ENCODE results near the gene NANOS1.

NANOS1 gene

GRCh38 chr10:119023553-119023868 is 6.0 kb upstream of the NANOS1 start:
- no peak overlapping the region for H2AFZ ChIP-seq (ENCODE audit: low read depth, low read length)
- no peaks in the 10 kb centered on the region for H3K9me3 ChIP-seq (ENCODE audit: insufficient read depth, low read length)
- no peak overlapping the region for H3K4me2 ChIP-seq (ENCODE audit: low read length)
- no peak overlapping the region for H3K27ac ChIP-seq (ENCODE audit: low read length)
- TF ChIP-seq, protein P1, sequence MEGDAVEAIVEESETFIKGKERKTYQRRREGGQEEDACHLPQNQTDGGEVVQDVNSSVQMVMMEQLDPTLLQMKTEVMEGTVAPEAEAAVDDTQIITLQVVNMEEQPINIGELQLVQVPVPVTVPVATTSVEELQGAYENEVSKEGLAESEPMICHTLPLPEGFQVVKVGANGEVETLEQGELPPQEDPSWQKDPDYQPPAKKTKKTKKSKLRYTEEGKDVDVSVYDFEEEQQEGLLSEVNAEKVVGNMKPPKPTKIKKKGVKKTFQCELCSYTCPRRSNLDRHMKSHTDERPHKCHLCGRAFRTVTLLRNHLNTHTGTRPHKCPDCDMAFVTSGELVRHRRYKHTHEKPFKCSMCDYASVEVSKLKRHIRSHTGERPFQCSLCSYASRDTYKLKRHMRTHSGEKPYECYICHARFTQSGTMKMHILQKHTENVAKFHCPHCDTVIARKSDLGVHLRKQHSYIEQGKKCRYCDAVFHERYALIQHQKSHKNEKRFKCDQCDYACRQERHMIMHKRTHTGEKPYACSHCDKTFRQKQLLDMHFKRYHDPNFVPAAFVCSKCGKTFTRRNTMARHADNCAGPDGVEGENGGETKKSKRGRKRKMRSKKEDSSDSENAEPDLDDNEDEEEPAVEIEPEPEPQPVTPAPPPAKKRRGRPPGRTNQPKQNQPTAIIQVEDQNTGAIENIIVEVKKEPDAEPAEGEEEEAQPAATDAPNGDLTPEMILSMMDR (IDR thresholded peaks at IDR 0.05; ENCODE audit: low read depth, low read length): no peak
- TF ChIP-seq EZH2phosphoT487 (IDR thresholded peaks at IDR 0.05; ENCODE audit: low read depth): no peak
- H3K4me3 ChIP-seq (ENCODE audit: low read length): no peak overlapping the region
- no peaks in the 10 kb centered on the region for H3K79me2 ChIP-seq (ENCODE audit: low read length)
- H3K9ac ChIP-seq (ENCODE audit: low read length): no peak overlapping the region
- no peaks in the 10 kb centered on the region for H3K27me3 ChIP-seq (ENCODE audit: low read depth, low read length)
- H3K36me3 ChIP-seq (replicated peaks; ENCODE audit: low read depth, low read length): no peaks in the 10 kb centered on the region
- no peaks in the 10 kb centered on the region for H4K20me1 ChIP-seq (ENCODE audit: insufficient read depth, low read length)
- H3K4me1 ChIP-seq (ENCODE audit: low read length): no peaks in the 10 kb centered on the region

DNA sequence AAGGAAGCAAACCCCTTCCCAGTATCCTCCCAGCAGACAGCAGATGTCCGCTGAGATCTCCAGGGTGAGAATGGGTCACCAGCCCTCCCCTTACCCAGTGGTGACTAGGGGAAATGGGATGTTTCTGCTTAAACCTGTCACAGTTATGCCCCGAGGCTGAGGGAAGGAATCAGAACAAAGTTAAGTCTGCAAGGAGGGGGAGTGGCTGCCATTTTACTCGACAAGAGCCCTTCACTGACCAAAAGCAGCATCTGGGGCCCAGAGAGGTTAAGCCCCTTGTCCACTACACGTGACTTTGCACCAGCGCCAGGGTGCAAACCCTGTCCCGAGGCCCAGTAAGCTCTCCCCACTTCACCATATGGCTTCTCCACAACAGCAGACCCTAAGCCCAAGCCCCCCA is 4.6 kb upstream of the NANOS1 start:
- Histone ChIP-seq H3K27me3 (ENCODE audit: low read depth, low read length) (no peaks in the 10 kb centered on the region), H3K4me1 (ENCODE audit: low read length) (no peaks in the 10 kb centered on the region), H3K27ac (ENCODE audit: low read length) (no peak overlapping the region), H3K9me3 (ENCODE audit: insufficient read depth, low read length) (no peaks in the 10 kb centered on the region), H3K36me3 (replicated peaks; ENCODE audit: low read depth, low read length) (no peaks in the 10 kb centered on the region), H3K4me2 (ENCODE audit: low read length) (no peak overlapping the region), H3K9ac (ENCODE audit: low read length) (no peak overlapping the region), H4K20me1 (ENCODE audit: insufficient read depth, low read length) (no peaks in the 10 kb centered on the region), H2AFZ (ENCODE audit: low read depth, low read length) (no peak overlapping the region), H3K4me3 (ENCODE audit: low read length) (no peak overlapping the region), H3K79me2 (ENCODE audit: low read length) (no peaks in the 10 kb centered on the region)
- TF ChIP-seq, protein P1 (IDR thresholded peaks at IDR 0.05; ENCODE audit: low read depth, low read length): no peak
- TF ChIP-seq EZH2phosphoT487 (IDR thresholded peaks at IDR 0.05; ENCODE audit: low read depth): no peak

DNA sequence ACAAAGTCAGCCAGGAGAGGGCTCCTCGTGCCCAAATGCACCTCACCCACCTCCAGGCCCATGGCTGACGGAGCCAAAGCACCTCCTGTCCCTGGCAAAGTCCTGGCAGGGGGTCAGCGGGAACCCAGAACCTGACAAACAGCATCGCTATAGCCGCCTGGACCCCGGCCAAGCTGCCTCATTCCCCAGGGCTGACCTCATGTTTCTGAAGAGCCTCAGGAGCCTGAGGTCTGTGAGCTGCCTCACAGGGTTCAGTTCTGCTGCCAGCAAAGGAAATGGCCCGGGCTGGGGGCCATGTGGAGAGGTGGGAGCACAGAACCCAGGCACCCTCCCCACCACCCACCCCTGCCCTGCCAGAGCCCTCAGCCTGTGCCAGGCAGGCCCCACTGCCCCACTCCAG is 4.2 kb upstream of the NANOS1 start:
- Histone ChIP-seq H3K27me3 (ENCODE audit: low read depth, low read length) (no peaks in the 10 kb centered on the region), H3K36me3 (replicated peaks; ENCODE audit: low read depth, low read length) (no peaks in the 10 kb centered on the region), H3K4me2 (ENCODE audit: low read length) (no peak overlapping the region), H3K27ac (ENCODE audit: low read length) (no peak overlapping the region), H3K9ac (ENCODE audit: low read length) (no peak overlapping the region), H3K9me3 (ENCODE audit: insufficient read depth, low read length) (no peaks in the 10 kb centered on the region), H3K79me2 (ENCODE audit: low read length) (no peaks in the 10 kb centered on the region), H3K4me3 (ENCODE audit: low read length) (no peak overlapping the region), H2AFZ (ENCODE audit: low read depth, low read length) (no peak overlapping the region), H4K20me1 (ENCODE audit: insufficient read depth, low read length) (no peaks in the 10 kb centered on the region), H3K4me1 (ENCODE audit: low read length) (0 out of 2 replicates have a peak, but pooled peaks cover 1% of the 10 kb centered on the region)
- TF ChIP-seq EZH2phosphoT487 (IDR thresholded peaks at IDR 0.05; ENCODE audit: low read depth): no peak
- TF ChIP-seq, protein P1 (IDR thresholded peaks at IDR 0.05; ENCODE audit: low read depth, low read length): no peak

DNA sequence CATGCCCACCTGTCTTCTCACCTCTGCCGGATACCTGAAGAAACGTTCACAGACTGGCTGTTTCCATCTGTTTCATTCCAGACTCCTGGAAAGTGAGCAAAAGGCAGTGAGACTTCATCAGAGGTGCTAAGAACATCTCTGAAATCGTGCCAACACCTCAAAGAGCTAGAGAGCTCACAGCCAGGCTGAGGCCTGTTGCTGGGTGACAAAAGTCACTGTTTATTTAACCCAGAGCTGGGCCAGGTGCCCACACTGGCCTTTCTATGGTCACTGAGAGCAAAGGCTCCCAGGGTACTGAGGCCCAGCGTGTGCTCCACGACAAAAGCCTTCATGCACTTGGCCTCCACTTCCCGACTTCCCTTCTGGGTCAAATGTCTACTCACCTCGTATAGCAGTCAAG is 3.7 kb upstream of the NANOS1 start:
- TF ChIP-seq, protein P1 (IDR thresholded peaks at IDR 0.05; ENCODE audit: low read depth, low read length): no peak
- no peak for TF ChIP-seq EZH2phosphoT487 (IDR thresholded peaks at IDR 0.05; ENCODE audit: low read depth)
- H3K4me2 ChIP-seq (ENCODE audit: low read length): no peak overlapping the region

More for the DNA sequence above, 3.7 kb upstream of the NANOS1 start:
- peaks cover under 1% of the 10 kb centered on the region for H4K20me1 ChIP-seq (ENCODE audit: insufficient read depth, low read length)
- no peaks in the 10 kb centered on the region for H3K27me3 ChIP-seq (ENCODE audit: low read depth, low read length)
- H3K79me2 ChIP-seq (ENCODE audit: low read length): no peaks in the 10 kb centered on the region
- H3K27ac ChIP-seq (ENCODE audit: low read length): no peak overlapping the region
- no peak overlapping the region for H3K4me3 ChIP-seq (ENCODE audit: low read length)
- H3K36me3 ChIP-seq (replicated peaks; ENCODE audit: low read depth, low read length): no peaks in the 10 kb centered on the region
- no peak overlapping the region for H3K9ac ChIP-seq (ENCODE audit: low read length)
- no peak overlapping the region for H2AFZ ChIP-seq (ENCODE audit: low read depth, low read length)
- H3K9me3 ChIP-seq (ENCODE audit: insufficient read depth, low read length): no peaks in the 10 kb centered on the region
- peaks cover 5% of the 10 kb centered on the region for H3K4me1 ChIP-seq (ENCODE audit: low read length)
